GM21737 (cell line): ENCODE data around the gene TGFBR1.

Experiments
- ATAC-seq: cut with Tn5 transposase; IDR thresholded peaks from one replicate; pipeline ENCODE4 v1.9.1; 2021; ENCODE audit warnings: mild to moderate bottlenecking, moderate library complexity; ENCODE audit not compliant: unreplicated experiment

The TGFBR1 gene

DNA sequence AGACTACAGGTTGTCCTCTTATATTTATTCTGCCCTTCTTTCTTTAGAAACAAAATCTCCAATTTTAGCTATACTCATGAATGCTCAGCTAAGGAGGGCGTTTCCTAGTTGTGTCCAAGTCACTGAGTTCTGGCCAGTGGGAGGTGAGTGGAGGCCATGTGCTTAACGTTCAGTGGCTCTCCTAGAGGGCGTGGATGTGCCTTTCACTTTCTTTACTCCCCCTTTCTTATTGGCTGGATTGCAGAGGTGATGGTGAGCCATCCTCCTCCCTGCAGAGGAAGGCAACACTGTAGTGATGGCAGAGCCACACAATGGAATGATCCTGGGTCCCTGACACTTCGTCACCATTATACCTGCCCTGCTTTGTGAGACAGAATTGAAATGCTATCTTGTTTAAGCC, 62.2 kb downstream of the TGFBR1 start:
- ATAC-seq: no peak

DNA sequence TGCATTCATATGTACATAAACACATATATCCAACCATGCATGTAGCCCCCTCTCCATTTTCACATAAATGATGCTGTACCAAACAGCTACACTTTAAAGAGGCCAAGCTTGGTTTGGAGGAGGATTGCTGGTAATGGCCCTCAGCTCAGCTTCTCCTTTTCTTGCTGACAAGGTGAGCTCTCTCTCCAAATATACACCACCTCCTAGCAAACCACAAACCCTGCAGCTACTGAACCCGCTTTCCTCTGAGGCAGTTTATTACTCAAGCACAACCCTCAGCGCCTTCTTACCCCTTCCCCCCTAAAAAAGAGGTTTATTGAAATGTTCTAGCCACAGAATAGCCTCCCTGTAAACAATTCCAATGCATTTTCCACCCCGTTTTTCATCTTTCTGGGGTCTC, 62.8 kb downstream of the TGFBR1 start:
- ATAC-seq: no peak

- no peak for ATAC-seq
These were observed 64.2 kb downstream of the TGFBR1 start for GRCh38 chr9:99169086-99169485.

GRCh38 chr9:99169982-99170761, 65.3 kb downstream of the TGFBR1 start:
- no peak for ATAC-seq

DNA sequence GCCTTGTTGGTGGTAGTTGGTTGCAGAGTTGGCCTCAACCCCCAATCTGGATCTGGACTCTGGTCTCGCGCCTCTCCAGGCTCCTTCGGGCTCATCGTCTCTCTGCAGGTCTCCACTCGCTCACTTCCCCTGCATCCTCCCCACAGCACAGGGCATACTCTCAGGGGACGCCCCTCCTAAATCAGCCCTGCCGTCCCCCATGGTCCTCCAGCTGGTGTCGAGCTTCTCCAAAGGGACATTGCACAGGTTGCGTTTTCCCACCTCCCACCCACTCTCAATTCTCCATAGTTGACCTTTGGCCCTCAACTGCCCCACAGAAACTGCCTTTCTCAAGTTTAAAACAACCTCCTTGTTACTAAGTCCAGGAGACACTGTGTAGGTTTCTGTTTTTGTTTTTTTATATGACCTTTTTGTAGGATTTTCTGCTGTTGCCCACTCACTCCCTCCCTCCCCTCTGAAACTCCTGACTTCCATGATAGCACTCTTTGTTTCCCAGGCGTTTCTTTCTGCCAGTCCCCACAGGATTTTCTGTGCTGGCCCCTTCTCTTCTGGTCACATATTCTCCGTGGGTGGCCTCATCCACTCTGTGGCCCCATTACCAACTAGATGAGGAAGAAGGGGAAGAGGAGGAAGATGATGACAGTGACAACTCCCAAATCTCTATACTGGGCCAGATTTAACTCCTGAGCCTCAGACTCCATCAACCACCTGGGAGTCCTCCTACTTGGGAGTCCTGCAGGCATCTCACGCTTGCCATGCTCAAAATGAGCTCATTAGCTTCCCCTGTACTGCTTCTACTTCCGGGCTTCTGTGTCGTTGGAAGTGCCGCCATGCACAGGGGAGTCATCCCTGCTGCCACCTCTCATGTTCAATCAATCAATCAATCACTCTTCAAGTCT, 66.6 kb downstream of the TGFBR1 start:
- ATAC-seq: no peak

- ATAC-seq: no peak
These were observed 67.5 kb downstream of the TGFBR1 start for GRCh38 chr9:99172124-99173091.

GRCh38 chr9:99173570-99174504, 68.9 kb downstream of the TGFBR1 start:
- ATAC-seq: no peak

GRCh38 chr9:99176527-99177013, 71.7 kb downstream of the TGFBR1 start:
- ATAC-seq: no peak

GRCh38 chr9:99177576-99178366, 72.9 kb downstream of the TGFBR1 start:
- no peak for ATAC-seq

DNA sequence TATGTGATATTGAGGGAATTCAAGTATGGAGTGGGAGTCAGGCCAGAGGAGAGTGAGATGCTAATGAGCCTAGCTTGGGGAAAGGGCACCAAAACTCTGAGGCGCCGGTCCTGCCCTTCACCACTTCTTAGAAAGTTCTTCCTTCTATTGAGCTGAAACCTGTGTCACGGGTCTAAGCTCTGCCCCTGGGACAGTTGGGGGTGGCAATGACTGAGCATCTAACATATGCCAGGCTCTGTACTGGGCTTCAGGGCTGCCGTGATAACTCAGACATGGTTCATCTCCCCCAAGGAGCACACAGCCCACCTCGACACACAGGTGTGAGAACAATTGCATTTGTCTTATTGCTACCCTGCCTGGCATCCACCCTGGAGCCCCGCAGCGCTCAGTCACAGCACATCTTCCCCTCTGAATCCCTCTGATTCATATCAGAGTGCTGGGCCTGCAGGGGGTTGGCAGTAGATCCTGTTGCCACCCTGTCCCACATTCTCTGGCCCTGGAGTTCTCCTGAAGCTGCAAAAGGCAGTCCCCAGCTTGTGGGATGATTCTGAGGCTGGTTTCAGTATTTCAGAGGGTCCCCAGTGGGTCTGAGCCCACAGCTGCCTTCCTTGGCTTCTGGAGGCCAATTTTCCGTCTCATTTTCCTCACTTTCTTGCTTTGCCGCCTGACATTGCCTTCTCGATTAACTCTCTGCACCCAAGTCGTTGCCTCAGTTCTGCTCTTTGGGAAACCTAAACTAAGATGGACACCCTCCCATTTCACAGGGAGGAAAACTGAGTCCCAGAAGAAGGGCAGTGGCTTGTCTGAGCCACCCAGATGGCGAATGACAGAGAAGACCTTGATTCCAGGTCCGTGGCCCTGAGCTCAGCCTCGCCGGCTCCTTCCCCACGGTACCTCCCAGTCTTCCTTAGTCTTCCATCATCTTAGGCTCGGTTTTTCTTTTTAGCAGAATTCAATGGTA, 74.3 kb downstream of the TGFBR1 start:
- no peak for ATAC-seq

- ATAC-seq: no peak
These were observed 75.3 kb downstream of the TGFBR1 start for GRCh38 chr9:99180199-99180598.

- ATAC-seq: no peak
These were observed 75.7 kb downstream of the TGFBR1 start for GRCh38 chr9:99180662-99181061.

DNA sequence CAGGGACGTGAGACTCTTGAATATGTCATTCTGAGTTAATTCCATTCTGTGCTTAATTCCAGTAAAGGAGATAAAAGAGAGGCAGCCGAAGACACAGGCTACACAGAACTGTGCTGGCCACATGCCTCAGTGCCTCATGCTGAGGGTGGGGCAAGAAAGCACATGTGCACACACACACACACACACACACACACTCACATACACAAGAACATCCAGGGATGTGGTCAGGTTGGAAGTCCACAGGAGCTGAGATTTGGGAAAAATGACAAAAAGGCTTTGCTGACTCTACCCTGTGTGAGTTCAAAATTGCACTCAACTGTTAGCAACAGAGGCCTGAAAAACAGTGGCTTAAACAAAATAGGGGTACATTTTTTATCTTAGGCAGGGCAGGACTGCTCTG, 76.3 kb downstream of the TGFBR1 start:
- ATAC-seq: no peak

GRCh38 chr9:99181621-99182020, 76.7 kb downstream of the TGFBR1 start:
- peak; percentile 45 for ATAC-seq

GRCh38 chr9:99182356-99182755, 77.4 kb downstream of the TGFBR1 start:
- no peak for ATAC-seq

- no peak for ATAC-seq
These were observed 78.7 kb downstream of the TGFBR1 start for GRCh38 chr9:99183616-99184015.

DNA sequence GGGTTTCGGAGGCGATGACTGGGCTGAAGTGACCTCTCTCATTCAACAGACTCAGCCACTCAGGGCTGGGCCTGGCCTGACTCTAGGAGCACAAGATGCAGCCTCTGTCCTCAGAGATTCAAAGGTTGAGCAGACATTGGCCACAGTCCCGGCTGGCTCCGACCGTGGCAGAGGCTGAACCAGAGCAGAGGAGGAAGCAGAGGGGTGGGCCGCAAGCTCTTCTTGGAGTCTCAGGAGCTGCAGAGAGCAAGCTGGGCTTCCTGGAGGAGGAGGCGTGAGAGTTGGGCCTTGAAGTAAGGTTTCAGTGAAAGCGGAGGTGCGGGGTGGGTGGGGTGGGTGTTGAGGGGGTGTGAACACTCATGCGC, 79.2 kb downstream of the TGFBR1 start:
- ATAC-seq: no peak
